HepG2 (cell line): ENCODE results near the gene UROS. TPM values are rescaled to one million over a fixed set of nuclear protein-coding genes. Genes with fewer than 3 reads are reported as not detected.
A peak's percentile ranks its signal among the peaks of the same experiment; 100 is the strongest.

ENCODE experiments used
- ATAC-seq: fragments of 200-7000 bp; cut with Tn5 transposase; 3 replicates; pipeline ENCODE4 v1.9.1; 2020; ENCODE audit warnings: mild to moderate bottlenecking, moderate library complexity
- BruUV-seq: library from RNA; stranded (reverse); fragments of 400-500 nt; replicated peaks from 2 replicates; lab custom pipeline; 2021; lab: Mats Ljungman, UMichigan
- CTCF ChIA-PET: fragments of 300-600 bp; formaldehyde crosslinking; extraction: SDS; loops from one replicate; lab custom pipeline; 2021; ENCODE audit warnings: low total read pairs, inconsistent platforms, low intra/inter-chr PET ratio; lab: Yijun Ruan, JAX
- POLR2A ChIA-PET: fragments of 350-600 bp; sonication (Branson Sonifier 250); formaldehyde crosslinking; loops from one replicate; lab custom pipeline; 2020; ENCODE audit warnings: antibody characterized with exemption, inconsistent platforms; lab: Yijun Ruan, JAX
- DNase-seq: peaks from one replicate; pipeline ENCODE4 v3.0.0-alpha.2; 2015; ENCODE audit warnings: low spot score
- FAIRE-seq: peaks from 3 replicates; lab custom pipeline; 2011; peaks lifted over from hg19 to GRCh38; lab: Jason Lieb, UNC
- H2AFZ ChIP-seq: one replicate; pipeline ENCODE4 v1.6.1; 2011; ENCODE audit warnings: low read length, inconsistent platforms
- H3K27ac ChIP-seq: fragments of 300-600 bp; 3 replicates; pipeline ENCODE4 v1.8.0; 2011; ENCODE audit warnings: mixed run types, mild to moderate bottlenecking, mixed read lengths, low read length, inconsistent platforms; ENCODE audit not compliant: insufficient read depth; ENCODE audit errors: extremely low read length
- H3K27me3 ChIP-seq, 2 experiments: fragments of 200-600 bp in 1 of 2; 2 replicates in 1 of 2; 3 replicates in 1 of 2; pipeline versions ENCODE4 v1.6.0 to v1.8.0; 2011; ENCODE audit warnings: low read length in 2 of 2, mild to moderate bottlenecking in 2 of 2, moderate library complexity in 2 of 2, inconsistent platforms in 1 of 2; ENCODE audit not compliant: insufficient read depth in 2 of 2, control insufficient read depth in 1 of 2
- H3K36me3 ChIP-seq, 2 experiments: fragments of 200-600 bp in 1 of 2; replicated peaks in 1 of 2; 2 replicates in 1 of 2; 3 replicates in 1 of 2; pipeline versions ENCODE4 v1.5.1 to v1.8.0; 2011; ENCODE audit warnings: low read length in 2 of 2, inconsistent platforms in 1 of 2; ENCODE audit not compliant: insufficient read depth in 2 of 2, control insufficient read depth in 1 of 2
- H3K4me1 ChIP-seq: 2 replicates; pipeline ENCODE4 v1.5.1; 2012; ENCODE audit warnings: low read length, inconsistent platforms; ENCODE audit not compliant: insufficient read depth
- H3K4me2 ChIP-seq: 2 replicates; pipeline ENCODE4 v1.6.0; 2011; ENCODE audit warnings: low read depth, low read length, inconsistent platforms
- H3K4me3 ChIP-seq, 3 experiments: fragments of 200-600 bp in 1 of 3; sonication (generic), shearing (Covaris generic) in 1 of 3; replicated peaks in 1 of 3; 2 replicates each; pipeline ENCODE4 v1.5.1; 2011 to 2016; ENCODE audit warnings: low read length in 3 of 3, inconsistent platforms in 2 of 3, low read depth in 2 of 3, mild to moderate bottlenecking in 2 of 3, control low read depth in 1 of 3, mixed read lengths in 1 of 3; ENCODE audit not compliant: insufficient read depth in 1 of 3
- H3K79me2 ChIP-seq: one replicate; pipeline ENCODE4 v1.6.1; 2011; ENCODE audit warnings: low read length, inconsistent platforms; ENCODE audit not compliant: insufficient read depth
- H3K9ac ChIP-seq: 2 replicates; pipeline ENCODE4 v1.6.0; 2011; ENCODE audit warnings: mild to moderate bottlenecking, low read depth, low read length, inconsistent platforms; ENCODE audit not compliant: insufficient read depth
- H3K9me3 ChIP-seq: 2 replicates; pipeline ENCODE4 v1.5.1; 2012; ENCODE audit warnings: mild to moderate bottlenecking, low read length
- H4K20me1 ChIP-seq: 2 replicates; pipeline ENCODE4 v1.6.0; 2011; ENCODE audit warnings: inconsistent platforms, mild to moderate bottlenecking, low read length, moderate library complexity; ENCODE audit not compliant: insufficient read depth
- CHD4 ChIP-seq: fragments of 200-600 bp; sonication (generic); IDR thresholded peaks from 2 replicates; pipeline ENCODE4 v1.7.0; 2017; ENCODE audit warnings: mild to moderate bottlenecking, low read length, borderline replicate concordance
- HOXA9 ChIP-seq: sonication (generic); formaldehyde crosslinking; IDR thresholded peaks from 2 replicates; pipeline ENCODE4 v1.8.1; 2022; ENCODE audit warnings: missing genetic modification reagents, mild to moderate bottlenecking, moderate library complexity, borderline replicate concordance
- MAFG ChIP-seq: sonication (generic); formaldehyde crosslinking; IDR thresholded peaks from 2 replicates; pipeline ENCODE4 v1.5.1; 2020; ENCODE audit warnings: mild to moderate bottlenecking, missing genetic modification reagents
- PAF1 ChIP-seq: IDR thresholded peaks from 2 replicates; pipeline ENCODE4 v1.6.1; 2016; ENCODE audit warnings: missing genetic modification reagents, missing compliant biosample characterization
- PAXIP1 ChIP-seq: sonication (generic); formaldehyde crosslinking; conservative IDR thresholded peaks from 2 replicates; pipeline ENCODE4 v1.4.0; 2020; ENCODE audit warnings: mild to moderate bottlenecking, missing genetic modification reagents, moderate library complexity
- PREB ChIP-seq: sonication (generic); formaldehyde crosslinking; IDR thresholded peaks from 2 replicates; pipeline ENCODE4 v1.4.0; 2020; ENCODE audit warnings: missing genetic modification reagents
- SMAD3 ChIP-seq: sonication (generic); formaldehyde crosslinking; IDR thresholded peaks from 2 replicates; pipeline ENCODE4 v1.4.0; 2020; ENCODE audit warnings: missing genetic modification reagents
- THAP11 ChIP-seq: IDR thresholded peaks from 2 replicates; pipeline ENCODE4 v1.6.1; 2016; ENCODE audit warnings: missing biosample characterization, missing genetic modification reagents
- ZNF746 ChIP-seq: sonication (generic); formaldehyde crosslinking; IDR thresholded peaks from 2 replicates; pipeline ENCODE4 v1.8.0; 2022; ENCODE audit warnings: mild to moderate bottlenecking, missing genetic modification reagents
- ZNF75D ChIP-seq: sonication (generic); formaldehyde crosslinking; IDR thresholded peaks from 2 replicates; pipeline ENCODE4 v1.8.1; 2023; ENCODE audit warnings: missing genetic modification reagents, mild to moderate bottlenecking, borderline replicate concordance
- WGBS: methylation state at CpG from one replicate; pipeline ENCODE4 v1.1.6; 2017; ENCODE audit warnings: low lambda C conversion rate; 5-methylcytosine and 5-hydroxymethylcytosine counted together
- in situ Hi-C: cut with HindIII; loops from 2 replicates; pipeline ENCODE4 v1.10.0; 2017; ENCODE audit warnings: low pct_unique_long_range_greater_than_20kb; ENCODE audit not compliant: extremely low pct_ligation_motif_present
- intact Hi-C: fragments of 100-400 bp; cut with micrococcal nuclease; formaldehyde crosslinking; loops from one replicate; pipeline ENCODE4 v1.10.0; 2022; ENCODE audit not compliant: unreplicated experiment
- polyA plus RNA-seq, 8 experiments: library from polyadenylated mRNA; depleted of rRNA in 3 of 8; stranded (reverse) in 7 of 8; unstranded in 1 of 8; fragments of >200 nt; fragmentation: Illumina TruSeq in 4 of 8; extraction: Trizol in 4 of 8; gene quantifications; 2 replicates each; pipeline versions ENCODE4 v1.2.1 to v1.2.3, GENCODE V29; 2011 to 2016; ENCODE audit warnings: low read depth in 4 of 8, missing spikeins in 1 of 8, mixed read lengths in 1 of 8; ENCODE audit not compliant: insufficient read depth in 1 of 8
- total RNA-seq, 5 experiments: library from RNA; depleted of rRNA; stranded (reverse); fragments of >200 nt; fragmentation: Illumina TruSeq; extraction: Trizol; gene quantifications; 2 replicates each; pipeline ENCODE4 v1.2.3, GENCODE V29; 2016; ENCODE audit warnings: low read depth in 1 of 5
- TF ChIP-seq, protein P1 (sequence below): sonication (generic); formaldehyde crosslinking; IDR thresholded peaks from 2 replicates; pipeline ENCODE4 v1.4.0; 2020; ENCODE audit warnings: missing genetic modification reagents
- TF ChIP-seq, protein P2 (sequence below): IDR thresholded peaks from 2 replicates; pipeline ENCODE4 v1.6.1; 2016; ENCODE audit warnings: mild to moderate bottlenecking, missing biosample characterization, missing genetic modification reagents

Gene UROS
- total and polyA plus RNA-seq, 2 of the 13 experiments (the other 11 are each of a cell fraction or from before 2014, with no cell fraction given): 14.8 to 49.9 TPM

- TF ChIP-seq PAXIP1 (CRISPR knock-in tag) (no peak), THAP11 (CRISPR knock-in tag) (no peak)
Observed at GRCh38 chr10:125838802-125839575, 15.9 kb upstream of the UROS start (continued).

DNA sequence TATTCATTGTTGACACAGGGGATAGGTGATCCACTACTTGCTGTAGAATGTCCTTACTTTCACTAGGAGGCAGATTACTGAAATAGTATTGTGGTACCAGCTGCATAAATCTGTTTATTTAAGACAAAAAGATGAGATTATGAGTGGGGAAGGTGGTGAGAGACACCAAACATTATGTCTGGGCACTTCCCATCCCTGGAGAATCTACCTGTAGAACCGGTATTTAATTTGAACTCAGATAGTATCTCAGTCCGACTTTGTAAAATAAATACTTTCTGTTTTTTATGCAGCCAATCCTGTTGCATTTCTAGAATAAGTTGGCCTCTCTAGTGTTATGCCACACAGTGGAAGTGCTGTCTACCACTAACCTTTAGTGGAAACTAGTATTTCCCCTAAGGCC lies 13.7 kb upstream of the UROS start:
- Histone ChIP-seq H3K27ac (no peak overlapping the region), H3K36me3 (peaks cover 11 to 81% of the 10 kb centered on the region in 2 experiments), H3K4me1 (peaks cover 11% of the 10 kb centered on the region; the same call in 1 of the 2 replicates), H3K9me3 (no peaks in the 10 kb centered on the region), H3K4me3 (no peak overlapping the region), H3K4me2 (no peak overlapping the region), H3K9ac (no peak overlapping the region), H3K79me2 (no peaks in the 10 kb centered on the region), H2AFZ (no peak overlapping the region), H4K20me1 (no peaks in the 10 kb centered on the region), H3K27me3 (no peaks in the 10 kb centered on the region)
- ChIA-PET POLR2A (no interaction called here), CTCF (no interaction called here)
- no peak for FAIRE-seq
- no peak for DNase-seq
- no peak for TF ChIP-seq SMAD3 (CRISPR knock-in tag)
- TF ChIP-seq, protein P1, sequence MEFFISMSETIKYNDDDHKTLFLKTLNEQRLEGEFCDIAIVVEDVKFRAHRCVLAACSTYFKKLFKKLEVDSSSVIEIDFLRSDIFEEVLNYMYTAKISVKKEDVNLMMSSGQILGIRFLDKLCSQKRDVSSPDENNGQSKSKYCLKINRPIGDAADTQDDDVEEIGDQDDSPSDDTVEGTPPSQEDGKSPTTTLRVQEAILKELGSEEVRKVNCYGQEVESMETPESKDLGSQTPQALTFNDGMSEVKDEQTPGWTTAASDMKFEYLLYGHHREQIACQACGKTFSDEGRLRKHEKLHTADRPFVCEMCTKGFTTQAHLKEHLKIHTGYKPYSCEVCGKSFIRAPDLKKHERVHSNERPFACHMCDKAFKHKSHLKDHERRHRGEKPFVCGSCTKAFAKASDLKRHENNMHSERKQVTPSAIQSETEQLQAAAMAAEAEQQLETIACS: no peak
- no peak for TF ChIP-seq CHD4
- TF ChIP-seq MAFG (CRISPR knock-in tag): no peak
- TF ChIP-seq ZNF75D (CRISPR knock-in tag): no peak
- TF ChIP-seq HOXA9 (CRISPR knock-in tag): no peak
- no peak for TF ChIP-seq PREB (CRISPR knock-in tag)
- TF ChIP-seq, protein P2, sequence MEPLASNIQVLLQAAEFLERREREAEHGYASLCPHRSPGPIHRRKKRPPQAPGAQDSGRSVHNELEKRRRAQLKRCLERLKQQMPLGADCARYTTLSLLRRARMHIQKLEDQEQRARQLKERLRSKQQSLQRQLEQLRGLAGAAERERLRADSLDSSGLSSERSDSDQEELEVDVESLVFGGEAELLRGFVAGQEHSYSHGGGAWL: no peak
- no peak for TF ChIP-seq ZNF746 (CRISPR knock-in tag)
- no peak for TF ChIP-seq PAF1 (CRISPR knock-in tag)
- intact Hi-C loops (no loop called here), in situ Hi-C loops (no loop called here)
- no TSS peak for BruUV-seq
- peak; percentile 22; the same call in 1 of the 3 replicates for ATAC-seq
- 97% methylated on average over 2 of the region's 2 CpGs for WGBS
